Stimulated activated CD4-positive, alpha-beta T cell treated with anti-CD3 and anti-CD28 coated beads, Interleukin-1b, Interleukin-23, amount 100 ng/mL, for 24 hours (primary cell): ENCODE measurements around the gene PAFAH2.
A peak's percentile ranks its signal among the peaks of the same experiment; 100 is the strongest.
"Not testable (repeated sequence)": the region's sequence is repeated elsewhere in the genome, so short reads cannot be mapped to it uniquely, and the experiment has no call there.

Source experiments
- DNase-seq, 4 experiments: peaks; one replicate each; pipeline ENCODE4 v3.0.0-alpha.2; 2020; ENCODE audit warnings: low read depth in 4 of 4, low spot score in 1 of 4

PAFAH2 gene

GRCh38 chr1:25933479-25934365 is 64.1 kb downstream of the PAFAH2 start:
- no peak for DNase-seq

- DNase-seq = not testable (repeated sequence)
These were observed 65.0 kb downstream of the PAFAH2 start for GRCh38 chr1:25932811-25933400.

- DNase-seq = no peak
These were observed 65.5 kb downstream of the PAFAH2 start for GRCh38 chr1:25932321-25932720.

GRCh38 chr1:25929016-25929415 is 68.8 kb downstream of the PAFAH2 start:
- no peak for DNase-seq

GRCh38 chr1:25927521-25928265 is 70.2 kb downstream of the PAFAH2 start:
- no peak for DNase-seq

GRCh38 chr1:25926731-25927496 is 70.9 kb downstream of the PAFAH2 start:
- DNase-seq = no peak

GRCh38 chr1:25924454-25924853 is 73.4 kb downstream of the PAFAH2 start:
- DNase-seq = no peak

- peak in 1 of 4 experiments; percentile 5 for DNase-seq
These were observed 74.8 kb downstream of the PAFAH2 start for GRCh38 chr1:25922971-25923552.

GRCh38 chr1:25922056-25922970 is 75.5 kb downstream of the PAFAH2 start:
- DNase-seq = peak in 1 of 4 experiments; percentile 12

- DNase-seq = no peak
These were observed 79.2 kb downstream of the PAFAH2 start for GRCh38 chr1:25918615-25919014.

- no peak for DNase-seq
These were observed 79.9 kb downstream of the PAFAH2 start for GRCh38 chr1:25917996-25918395.

- DNase-seq = no peak
These were observed 81.4 kb downstream of the PAFAH2 start for GRCh38 chr1:25916460-25916859.

- no peak for DNase-seq
These were observed 83.5 kb downstream of the PAFAH2 start for GRCh38 chr1:25914074-25914995.

- no peak for DNase-seq
These were observed 84.7 kb downstream of the PAFAH2 start for GRCh38 chr1:25913206-25913605.

GRCh38 chr1:25912076-25912831 is 85.6 kb downstream of the PAFAH2 start:
- no peak for DNase-seq

GRCh38 chr1:25911162-25911561 is 86.7 kb downstream of the PAFAH2 start:
- DNase-seq = no peak
